GM18526 (cell line): ENCODE data around the gene ZNF346.

Source experiments
- POLR2A ChIP-seq: IDR thresholded peaks from 3 replicates; pipeline ENCODE4 v1.6.1; 2011; ENCODE audit not compliant: insufficient read length; ENCODE audit errors: extremely low read depth

The ZNF346 gene

DNA sequence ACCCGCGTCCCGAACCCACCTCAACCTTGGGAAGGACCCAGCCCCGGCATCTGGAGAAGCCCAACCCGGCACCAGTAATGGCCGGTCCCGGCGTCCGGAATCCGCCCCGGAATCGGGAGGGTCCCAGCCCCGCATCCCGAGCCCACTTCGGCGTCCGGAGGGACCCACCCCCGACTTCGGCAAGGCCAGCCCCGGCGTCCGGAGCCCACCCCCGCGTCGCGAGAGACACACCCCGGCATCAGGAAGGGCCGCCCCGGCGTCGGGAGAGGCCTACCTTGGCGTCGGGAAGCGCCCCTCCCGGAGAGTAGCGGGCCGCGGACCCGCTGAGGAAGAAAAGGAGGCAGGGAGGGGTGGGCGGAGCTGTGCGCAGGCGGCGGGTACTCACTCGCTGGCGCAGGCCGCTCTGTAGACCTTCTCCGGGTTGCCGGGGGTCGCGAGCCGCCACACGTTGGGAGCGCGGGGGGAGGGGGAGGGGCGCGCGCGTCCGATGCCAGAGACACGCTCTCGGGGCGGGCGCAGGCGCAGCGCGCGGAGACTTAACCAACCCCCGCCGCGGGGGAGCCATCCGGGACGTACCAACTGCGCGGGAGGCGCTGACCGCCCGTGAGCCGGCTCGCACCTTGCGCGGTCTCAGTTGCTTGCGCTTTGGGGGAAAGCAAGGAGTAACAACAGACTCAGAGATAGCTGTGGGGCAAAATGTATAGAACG is 16.1 kb upstream of the ZNF346 start, which contains the start of gene UIMC1:
UIMC1 (minus strand) TSS at position 515 of the 708 bp plus-strand sequence. CDS start 24,164 bp downstream, outside the sequence.
- peak; percentile 64 for TF ChIP-seq POLR2A

DNA sequence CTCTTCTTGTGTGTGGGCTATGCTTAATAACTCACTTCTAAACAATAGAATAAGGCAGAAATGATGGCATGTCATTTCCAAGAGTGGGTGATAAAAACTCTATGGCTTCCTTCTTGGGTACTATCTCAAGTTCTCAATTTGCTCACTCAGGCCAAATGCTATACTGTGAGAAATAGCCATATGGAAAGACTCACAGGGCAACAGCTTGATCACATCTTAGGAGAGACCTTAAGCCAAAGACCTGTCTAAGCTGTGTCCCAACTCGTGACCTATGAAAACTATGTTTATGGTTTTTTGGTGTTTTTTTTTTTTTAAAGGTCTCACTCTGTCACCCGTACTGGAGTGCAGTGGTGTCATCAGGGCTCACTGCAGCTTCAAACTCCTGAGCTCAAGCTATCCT is 13.8 kb upstream of the ZNF346 start:
- TF ChIP-seq POLR2A = no peak

DNA sequence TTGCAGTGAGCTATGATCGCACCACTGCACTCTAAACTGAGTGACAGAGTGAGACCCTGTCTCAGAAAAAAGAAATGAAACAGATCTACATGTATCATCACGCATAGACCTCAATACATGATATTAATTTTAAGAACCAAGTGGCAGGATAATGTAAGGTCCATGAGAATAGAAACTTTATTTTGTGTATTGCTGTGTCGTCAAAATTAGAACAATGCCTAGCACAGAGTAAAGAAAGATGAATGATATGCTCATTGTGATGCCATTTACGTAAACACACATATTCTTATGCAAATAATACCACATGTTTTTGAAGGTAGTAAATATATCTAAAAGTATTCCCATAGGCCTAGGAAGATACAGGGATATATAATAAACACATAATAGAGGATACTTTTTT is 12.3 kb upstream of the ZNF346 start:
- no peak for TF ChIP-seq POLR2A

DNA sequence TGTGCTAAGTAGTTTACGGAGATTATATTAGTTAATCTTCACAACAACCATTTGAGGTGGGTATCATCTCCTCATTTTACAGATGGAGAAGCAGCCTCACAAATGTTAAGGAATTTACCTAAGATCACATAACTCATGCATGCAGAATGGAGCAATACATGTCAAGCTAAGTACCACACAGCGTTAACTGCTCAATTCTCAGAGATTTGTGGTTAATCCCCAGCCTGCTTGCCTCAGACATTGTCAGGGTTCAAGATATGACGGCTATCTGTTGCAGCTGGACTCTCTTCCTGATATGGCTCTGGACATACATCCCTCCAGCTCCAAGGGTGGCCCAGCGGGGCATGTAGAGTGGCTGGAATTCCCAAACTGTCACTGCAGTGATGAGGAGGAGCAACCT is 7.3 kb upstream of the ZNF346 start:
- TF ChIP-seq POLR2A = no peak

DNA sequence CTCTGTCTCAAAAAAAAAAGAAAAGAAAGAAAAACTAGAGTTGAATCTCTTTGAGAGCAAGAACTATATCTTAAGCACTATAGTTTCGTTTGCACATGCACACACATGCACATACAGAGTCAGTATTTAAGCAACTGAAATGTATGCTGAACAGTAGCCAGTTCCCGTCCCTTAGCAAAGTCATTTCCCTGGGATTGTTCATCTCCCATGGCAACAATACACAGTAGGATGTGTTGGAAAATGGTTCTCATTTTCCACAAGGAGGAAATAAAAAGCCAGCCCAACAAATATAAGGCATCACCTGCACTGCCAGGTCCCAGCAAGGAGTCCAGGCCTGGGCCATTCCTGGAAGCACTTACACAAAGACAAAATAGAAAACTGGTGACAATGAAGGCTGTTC is 4.2 kb upstream of the ZNF346 start:
- no peak for TF ChIP-seq POLR2A

DNA sequence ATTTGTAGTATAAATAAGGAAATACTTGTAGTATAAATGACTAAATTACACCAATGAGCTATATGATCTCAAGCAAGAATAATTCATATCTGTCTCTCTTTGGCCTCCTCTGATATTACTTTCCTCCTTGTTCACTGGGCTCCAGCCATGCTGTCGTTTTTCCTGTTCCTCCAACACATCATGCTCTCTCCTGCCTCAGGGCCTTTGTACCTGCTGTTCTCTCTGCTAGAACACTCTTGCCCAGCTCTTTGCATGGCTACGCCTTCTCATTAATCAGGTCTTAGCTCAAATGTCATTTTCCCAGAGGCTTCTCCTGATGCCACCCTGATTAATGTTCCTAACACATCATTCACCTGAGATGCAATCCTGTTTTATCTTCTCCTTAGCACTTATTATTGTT is 2.5 kb upstream of the ZNF346 start:
- TF ChIP-seq POLR2A = no peak

DNA sequence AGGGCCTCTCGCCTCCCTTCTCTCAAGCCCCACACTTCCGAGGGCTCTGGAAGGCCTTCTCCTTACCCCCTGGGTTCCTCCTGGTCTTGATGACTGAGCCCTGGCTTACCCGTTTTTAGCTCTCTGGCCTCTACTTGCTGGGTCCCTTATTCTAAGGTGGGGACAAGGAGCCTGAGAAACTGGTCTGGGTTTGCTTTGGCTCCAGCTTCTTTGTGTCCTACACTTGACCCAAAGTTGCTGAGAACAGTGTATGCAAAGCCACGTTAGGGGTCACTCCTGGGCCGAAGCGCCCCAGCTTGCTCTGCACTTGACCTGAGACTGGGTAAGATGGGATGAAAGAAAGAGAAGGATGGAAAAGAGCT is 788 bp downstream of the ZNF346 start:
- TF ChIP-seq POLR2A = no peak

DNA sequence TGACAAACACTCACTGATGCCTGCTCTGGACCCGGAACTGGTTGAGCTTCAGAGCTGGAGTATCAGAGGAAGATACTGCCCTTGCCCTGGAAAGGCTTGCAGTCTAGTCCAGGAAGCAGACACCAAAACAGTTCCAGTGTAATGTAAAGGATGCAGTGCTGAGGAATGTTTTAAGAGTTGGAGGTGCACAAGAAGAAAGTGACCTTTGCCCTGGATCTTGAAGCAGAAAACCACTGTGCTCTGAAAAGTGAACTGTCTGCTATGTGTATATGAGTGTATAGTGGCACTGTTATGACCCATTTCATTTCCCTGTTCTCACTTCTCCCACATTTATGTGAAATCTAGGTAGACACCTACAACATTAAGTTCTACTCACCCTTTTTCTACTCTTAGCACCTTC is 2.1 kb downstream of the ZNF346 start:
- TF ChIP-seq POLR2A = no peak

DNA sequence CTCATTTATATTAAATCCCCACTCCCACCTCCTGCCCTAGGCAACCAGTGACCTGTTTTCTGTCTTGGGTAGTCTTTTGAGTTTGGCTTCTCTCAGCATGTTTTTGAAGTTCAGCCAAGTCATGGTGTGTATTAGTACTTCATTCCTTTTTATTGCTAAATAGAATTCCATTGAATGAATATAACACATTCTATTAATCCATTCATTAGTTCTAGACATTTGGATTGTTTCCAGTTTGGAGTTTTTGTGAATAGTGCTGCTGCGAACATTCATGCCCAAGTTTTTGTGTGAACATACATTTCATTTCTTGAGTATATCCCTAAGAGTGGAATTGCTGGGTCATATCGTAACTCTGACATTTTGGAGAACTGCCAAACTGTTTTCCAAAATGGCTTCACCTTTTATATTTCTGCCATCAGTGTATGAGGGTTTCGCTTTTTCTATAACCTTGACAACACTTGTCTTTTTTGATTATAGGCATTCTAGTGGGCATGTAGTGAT is 2.7 kb downstream of the ZNF346 start:
- TF ChIP-seq POLR2A = no peak

DNA sequence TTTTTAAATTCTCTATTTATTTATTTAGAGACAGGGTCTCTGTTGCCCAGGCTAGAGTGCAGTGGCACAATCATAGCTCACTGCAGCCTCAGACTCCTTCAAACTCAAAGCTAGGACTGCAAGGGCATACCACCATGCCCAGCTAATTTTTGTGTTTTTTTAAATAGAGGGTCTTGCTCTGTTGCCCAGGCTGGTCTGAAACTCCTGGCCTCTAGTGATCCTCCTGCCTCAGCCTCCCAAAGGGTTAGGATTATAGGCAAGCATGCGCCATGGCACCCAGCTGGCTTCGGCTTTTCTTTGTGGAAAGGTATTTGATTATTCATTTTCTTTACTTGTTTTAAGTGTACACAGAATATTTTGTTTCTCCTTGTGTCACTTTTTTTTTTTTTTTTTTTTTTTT is 5.2 kb downstream of the ZNF346 start:
- TF ChIP-seq POLR2A = no peak

DNA sequence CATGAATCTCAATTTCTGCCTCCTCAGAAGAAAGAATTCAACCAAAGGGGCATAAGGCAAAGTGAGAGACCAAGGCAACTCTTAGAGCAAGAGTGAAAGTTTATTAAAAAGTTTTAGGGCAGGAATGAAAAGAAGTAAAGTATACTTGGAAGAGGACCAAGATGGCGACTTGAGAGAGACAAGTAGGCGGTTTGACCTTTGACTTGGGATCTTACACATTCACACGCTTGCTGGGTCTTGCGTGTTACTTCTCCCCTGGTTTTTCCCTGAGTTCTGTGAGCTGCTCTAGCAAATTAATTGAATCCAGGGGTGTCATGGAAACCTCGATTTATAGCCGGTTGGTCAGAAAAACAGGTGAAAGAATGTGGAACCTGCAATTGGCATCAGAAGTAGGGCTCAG is 7.0 kb downstream of the ZNF346 start:
- no peak for TF ChIP-seq POLR2A

DNA sequence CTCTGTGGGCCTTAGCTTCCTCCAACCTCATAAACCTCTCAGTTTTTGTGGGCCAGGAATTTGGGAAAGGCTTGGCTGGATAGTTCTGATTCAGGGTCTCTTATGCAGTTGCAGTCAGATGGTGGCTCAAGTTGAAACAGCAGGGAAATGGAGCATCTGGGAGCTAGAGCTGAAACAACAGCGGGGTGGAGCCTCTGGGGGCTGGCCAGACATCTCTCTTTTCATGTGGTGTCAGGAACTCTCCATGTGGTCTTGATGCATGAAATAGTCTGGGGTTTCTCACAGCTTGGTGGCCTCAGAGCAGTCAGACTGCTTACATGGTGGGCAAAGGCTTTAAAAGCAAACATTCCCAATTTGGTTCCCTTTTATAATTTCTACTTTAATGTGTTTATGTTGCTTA is 13.5 kb downstream of the ZNF346 start:
- no peak for TF ChIP-seq POLR2A

DNA sequence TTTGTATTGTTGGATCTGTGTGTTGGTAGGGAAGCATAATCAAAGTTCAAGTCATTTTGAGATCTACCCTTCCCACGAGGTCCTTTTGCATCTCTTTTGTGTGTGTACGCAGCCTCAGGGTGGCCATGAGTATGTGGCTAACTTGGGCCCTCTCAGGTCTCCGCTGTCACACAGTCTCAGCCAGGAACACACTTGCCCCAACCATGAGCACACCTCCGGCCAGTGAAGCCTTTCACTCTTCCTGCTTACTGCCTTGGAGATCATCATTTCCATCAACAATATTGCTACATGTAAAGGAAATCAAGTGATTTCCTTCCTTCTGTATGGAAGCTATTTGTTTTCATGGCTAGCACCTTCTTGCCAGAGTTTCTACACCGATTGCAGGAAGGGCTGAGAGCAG is 13.9 kb downstream of the ZNF346 start:
- no peak for TF ChIP-seq POLR2A

DNA sequence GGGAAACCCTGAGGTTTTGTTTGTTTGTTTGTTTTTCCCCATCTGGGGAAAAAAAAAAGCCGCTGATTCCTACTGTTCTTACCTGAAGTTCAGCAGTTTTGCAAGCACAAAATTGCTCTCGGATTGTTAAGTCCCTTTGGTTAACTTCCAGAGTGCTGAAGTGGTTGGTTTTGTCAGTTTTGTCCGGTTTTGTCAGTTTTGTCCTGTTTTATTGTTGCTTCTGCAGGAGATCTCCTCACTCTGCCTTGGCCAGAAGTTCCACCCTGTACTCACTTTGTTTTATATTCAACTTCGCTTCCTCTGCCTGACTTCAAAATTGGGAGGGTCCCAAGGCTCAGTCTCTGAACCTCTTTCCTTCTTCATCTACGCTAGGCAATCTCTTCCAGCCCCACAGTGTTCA is 14.4 kb downstream of the ZNF346 start:
- no peak for TF ChIP-seq POLR2A

DNA sequence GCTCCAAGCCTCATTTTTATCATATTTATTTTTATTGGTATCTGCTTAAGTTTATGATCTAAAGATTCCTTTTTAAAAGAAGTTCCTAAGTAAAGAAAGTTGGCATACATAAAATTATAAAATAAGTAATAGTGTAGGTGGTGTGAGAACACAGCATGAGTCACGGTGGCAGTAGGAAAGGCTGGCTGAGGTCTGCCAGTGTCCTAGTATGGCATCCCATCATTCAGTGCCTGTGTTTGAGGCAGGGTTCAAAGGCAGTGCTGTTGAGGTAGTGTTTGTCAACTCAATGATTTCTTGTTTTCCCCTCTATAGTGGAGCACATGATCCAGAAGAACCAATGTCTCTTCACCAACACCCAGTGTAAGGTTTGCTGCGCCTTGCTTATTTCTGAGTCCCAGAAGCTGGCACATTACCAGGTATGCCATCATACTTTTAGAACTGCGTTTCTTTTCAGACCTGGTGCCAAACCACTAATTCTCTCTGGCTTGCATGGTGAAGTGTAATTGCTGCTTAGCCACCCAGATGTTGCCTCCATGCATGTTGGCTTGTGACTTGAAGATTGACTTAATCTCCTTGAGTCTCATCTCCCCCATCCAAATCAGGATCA is 18.4 kb downstream of the ZNF346 start:
- no peak for TF ChIP-seq POLR2A

DNA sequence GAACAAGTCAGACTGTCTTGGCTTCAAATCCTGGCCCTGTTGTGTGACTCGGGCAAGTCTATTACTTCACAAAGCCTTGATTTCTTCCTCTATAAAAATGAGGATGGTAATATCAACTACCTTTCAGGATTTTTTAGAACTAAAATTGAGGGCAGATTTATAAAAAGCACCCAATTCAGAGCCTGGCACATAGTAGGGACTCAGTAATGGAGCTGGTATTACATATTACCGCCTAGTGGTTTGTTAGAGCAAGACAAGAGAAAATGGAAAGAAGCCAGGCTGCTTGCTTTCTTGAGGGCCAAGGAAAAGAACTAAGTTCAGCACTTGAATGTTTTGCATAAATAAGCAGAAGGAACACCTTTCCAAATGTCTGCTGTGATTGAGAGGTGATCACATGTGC is 19.4 kb downstream of the ZNF346 start:
- no peak for TF ChIP-seq POLR2A

DNA sequence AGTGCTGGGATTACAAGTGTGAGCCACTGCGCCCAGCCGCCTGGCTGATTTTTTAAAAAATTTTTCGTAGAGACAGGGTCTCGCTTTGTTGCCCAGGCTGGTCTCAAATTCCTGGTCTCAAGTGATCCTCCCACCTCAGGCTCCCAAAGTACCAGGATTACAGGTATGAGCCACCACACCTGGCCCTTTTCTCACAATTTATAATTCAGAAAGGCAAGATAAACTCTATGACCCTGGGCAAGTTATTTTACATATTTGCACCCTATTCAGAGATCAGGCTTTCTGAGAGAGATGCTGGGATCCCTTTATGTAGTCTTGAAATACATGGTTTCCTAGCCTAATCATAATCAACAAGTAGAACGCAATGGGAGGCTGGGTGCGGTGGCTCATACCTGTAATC is 20.6 kb downstream of the ZNF346 start:
- no peak for TF ChIP-seq POLR2A
